Thyroid gland (tissue), 4 donors: ENCODE measurements around the gene MAP3K9.

Experiments used
- POLR2A ChIP-seq, 2 donors: fragments of 450-650 bp; IDR thresholded peaks; one replicate each; pipeline ENCODE4 v1.6.1; 2017; ENCODE audit warnings: antibody characterized with exemption in 2 of 2, mild to moderate bottlenecking in 2 of 2, moderate library complexity in 1 of 2
- TF ChIP-seq, protein P1 (sequence below), 6 experiments: fragments of 200-600 bp in 3 of 6; fragments of 450-650 bp in 3 of 6; sonication (generic) in 3 of 6; IDR thresholded peaks; one replicate each; pipeline ENCODE4 v1.5.1; 2016 to 2019; ENCODE audit warnings: antibody characterized with exemption in 6 of 6, mild to moderate bottlenecking in 2 of 6, inconsistent platforms in 1 of 6, moderate library complexity in 1 of 6

DNA sequence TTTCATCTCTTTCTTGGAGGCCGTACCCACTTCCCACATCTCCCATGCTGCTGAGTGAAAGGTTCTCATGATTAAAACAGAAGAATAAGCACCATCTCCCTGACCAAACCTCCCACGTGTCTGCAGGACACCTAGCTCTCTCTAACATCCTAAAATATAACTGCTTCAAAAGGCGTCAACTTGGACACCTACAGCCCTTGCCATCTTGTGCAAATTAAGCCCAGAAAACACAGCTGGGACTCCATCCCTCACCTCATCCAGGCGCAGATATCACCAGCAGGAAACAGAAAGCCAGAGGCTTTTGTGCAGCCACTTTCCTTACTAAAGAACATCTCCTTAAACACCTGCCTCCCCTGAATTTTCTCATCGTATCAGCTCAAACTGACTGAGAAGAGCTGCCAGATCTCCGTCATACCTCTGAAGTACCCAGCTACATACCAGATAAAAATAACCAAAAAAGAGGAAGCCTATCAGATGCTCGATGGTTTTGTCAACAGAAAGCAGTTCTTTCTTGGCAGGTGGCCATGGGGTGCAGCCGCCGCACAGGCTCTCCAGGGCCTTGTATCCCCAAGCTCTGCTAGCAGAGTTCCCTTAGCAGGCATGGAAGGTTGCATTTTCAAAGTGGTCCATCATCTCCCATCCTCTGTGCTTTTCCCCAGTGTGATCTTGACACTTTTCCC is 28.8 kb downstream of the MAP3K9 start:
- no peak for TF ChIP-seq POLR2A (IDR thresholded peaks at IDR 0.05)
- TF ChIP-seq, protein P1, sequence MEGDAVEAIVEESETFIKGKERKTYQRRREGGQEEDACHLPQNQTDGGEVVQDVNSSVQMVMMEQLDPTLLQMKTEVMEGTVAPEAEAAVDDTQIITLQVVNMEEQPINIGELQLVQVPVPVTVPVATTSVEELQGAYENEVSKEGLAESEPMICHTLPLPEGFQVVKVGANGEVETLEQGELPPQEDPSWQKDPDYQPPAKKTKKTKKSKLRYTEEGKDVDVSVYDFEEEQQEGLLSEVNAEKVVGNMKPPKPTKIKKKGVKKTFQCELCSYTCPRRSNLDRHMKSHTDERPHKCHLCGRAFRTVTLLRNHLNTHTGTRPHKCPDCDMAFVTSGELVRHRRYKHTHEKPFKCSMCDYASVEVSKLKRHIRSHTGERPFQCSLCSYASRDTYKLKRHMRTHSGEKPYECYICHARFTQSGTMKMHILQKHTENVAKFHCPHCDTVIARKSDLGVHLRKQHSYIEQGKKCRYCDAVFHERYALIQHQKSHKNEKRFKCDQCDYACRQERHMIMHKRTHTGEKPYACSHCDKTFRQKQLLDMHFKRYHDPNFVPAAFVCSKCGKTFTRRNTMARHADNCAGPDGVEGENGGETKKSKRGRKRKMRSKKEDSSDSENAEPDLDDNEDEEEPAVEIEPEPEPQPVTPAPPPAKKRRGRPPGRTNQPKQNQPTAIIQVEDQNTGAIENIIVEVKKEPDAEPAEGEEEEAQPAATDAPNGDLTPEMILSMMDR (IDR thresholded peaks at IDR 0.05): no peak
